Right lobe of liver (tissue), 4 donors: ENCODE measurements around the gene ITGAE.

Source experiments
- CTCF ChIP-seq, 4 donors: fragments of 200-600 bp in 3 of 4; fragments of 450-650 bp in 1 of 4; IDR thresholded peaks; one replicate each; pipeline versions ENCODE4 v1.5.1 to v1.8.0; 2016 to 2022; ENCODE audit warnings: antibody characterized with exemption in 4 of 4, mild to moderate bottlenecking in 2 of 4
- POLR2A ChIP-seq: fragments of 450-650 bp; IDR thresholded peaks from one replicate; pipeline ENCODE4 v1.6.1; 2017; ENCODE audit warnings: antibody characterized with exemption, mild to moderate bottlenecking
- donor health status: DM: no; HTN: no; CAD: no.
- donor health status: DM: no; HTN: no; CAD: no.
- donor health status: DM: no; HTN: yes; CAD: no.

GRCh38 chr17:3843935-3844516 lies 43.0 kb upstream of the ITGAE start:
- TF ChIP-seq POLR2A (no peak), CTCF (IDR thresholded peaks at IDR 0.05) (peak; percentile 38 to 71 (median 62))
